Measurements from ENCODE around the gene ZNF324B.
"Not testable (repeated sequence)": the region's sequence is repeated elsewhere in the genome, so short reads cannot be mapped to it uniquely, and the experiment has no call there.

Gene ZNF324B

DNA sequence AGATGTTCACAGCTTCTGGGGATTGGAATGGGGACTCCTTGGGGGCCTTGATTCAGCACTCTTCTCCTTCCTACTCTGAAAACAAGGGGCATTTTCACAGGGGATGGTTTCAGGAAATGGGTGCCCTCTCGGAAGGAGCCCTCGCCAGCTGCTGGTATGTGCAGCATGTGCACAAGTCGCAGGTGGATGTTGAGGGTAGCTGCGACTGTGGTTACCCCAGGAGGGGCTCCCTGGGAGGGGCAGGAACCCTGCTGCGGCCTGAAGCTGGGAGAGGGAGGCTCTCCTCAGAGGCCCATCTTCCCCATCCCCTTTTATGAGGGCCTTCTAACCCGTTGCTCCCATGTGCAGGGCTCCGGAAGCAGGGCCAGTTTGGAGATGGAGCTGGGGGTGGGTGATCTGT lies 30.9 kb downstream of the ZNF324B start:
- no peak for DNase-seq

GRCh38 chr19:58483776-58484175 lies 32.4 kb downstream of the ZNF324B start:
- DNase-seq = no peak

- DNase-seq = not testable (repeated sequence)
Measured at GRCh38 chr19:58484349-58484748, 32.9 kb downstream of the ZNF324B start.

GRCh38 chr19:58491393-58491792 lies 40.0 kb downstream of the ZNF324B start:
- no peak for DNase-seq

- no peak for DNase-seq
Measured at GRCh38 chr19:58492265-58492664, 40.8 kb downstream of the ZNF324B start.

- DNase-seq = no peak
Measured at GRCh38 chr19:58497634-58498170, 46.3 kb downstream of the ZNF324B start.

- DNase-seq = no peak
Measured at GRCh38 chr19:58498316-58499020, 47.0 kb downstream of the ZNF324B start.

DNA sequence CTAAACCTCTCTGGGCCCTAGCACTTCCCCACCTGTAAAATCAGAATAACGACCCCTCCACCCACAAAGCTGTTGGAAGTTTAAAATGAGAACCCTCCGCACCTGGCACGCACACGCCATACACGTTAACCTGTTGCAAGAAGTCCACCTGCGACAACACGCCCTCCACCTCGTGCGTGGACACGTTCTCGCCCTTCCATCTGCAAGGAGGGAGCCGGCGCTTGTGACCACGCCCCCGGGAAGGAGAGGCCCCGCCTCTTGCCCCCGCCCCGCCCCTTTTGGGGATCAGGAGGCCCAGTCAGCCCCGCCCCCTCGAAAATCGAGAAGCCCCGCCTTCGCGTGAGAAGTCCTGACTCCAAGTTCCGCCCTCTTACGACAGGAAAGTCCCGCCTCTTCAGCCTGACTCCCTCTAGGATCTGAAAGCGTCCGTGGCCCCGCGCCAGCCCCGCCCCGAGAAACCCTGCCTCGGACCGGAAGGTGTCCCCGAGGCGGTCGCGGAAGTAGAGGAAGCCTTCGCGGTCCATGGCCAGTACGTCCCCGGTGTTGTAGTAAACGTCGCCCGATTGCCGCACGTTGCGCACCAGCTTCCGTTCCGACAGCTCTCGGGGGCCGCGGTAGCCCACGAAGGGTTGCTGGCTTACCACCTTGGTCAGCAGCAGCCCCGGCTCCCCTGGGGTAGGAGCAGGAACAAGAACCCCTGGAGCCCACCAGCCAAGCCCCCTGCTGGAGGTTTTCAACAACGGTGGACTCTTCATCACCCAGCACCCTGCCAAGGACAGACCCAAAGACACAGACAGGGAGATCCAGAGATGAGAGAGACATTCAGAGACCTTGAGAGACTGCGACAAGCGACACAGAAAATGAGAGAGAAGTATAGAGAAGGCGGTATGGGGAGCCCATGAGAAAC lies 47.9 kb downstream of the ZNF324B start:
- DNase-seq = peak; percentile 85

DNA sequence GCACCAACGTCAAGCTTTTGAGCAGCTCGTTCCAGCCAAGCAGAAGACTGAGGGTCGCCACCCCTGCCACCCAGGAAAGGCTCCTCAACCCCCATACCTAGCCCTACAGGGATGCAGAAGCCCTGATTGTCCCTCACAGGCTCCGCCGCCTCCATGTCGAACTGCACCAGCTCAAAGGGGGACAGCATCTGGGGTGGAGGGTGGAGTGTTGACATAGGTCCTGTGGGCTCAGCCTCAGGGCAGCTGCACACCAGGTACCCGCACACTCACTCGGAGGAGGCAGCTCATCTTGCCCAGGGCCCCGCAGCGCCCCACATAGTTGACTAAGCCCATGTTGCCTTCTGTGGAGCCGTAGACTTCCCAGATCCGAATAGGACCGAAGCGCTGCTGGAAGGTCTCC lies 48.8 kb downstream of the ZNF324B start:
- DNase-seq = no peak
